ENCODE data around the gene EEF1AKMT1. TPM values are rescaled to one million over a fixed set of nuclear protein-coding genes. Genes with fewer than 3 reads are reported as not detected.

EEF1AKMT1 gene
- total RNA-seq, 4 donors from 2014 or later, result 3.0 to 8.6 TPM; not detected in 2

GRCh38 chr13:20799726-20800416 lies 26.1 kb upstream of the EEF1AKMT1 start:
- peaks cover 0 to 27% (median 6%) of the 10 kb centered on the region in 4 donors for H3K36me3 ChIP-seq
- no peaks in the 10 kb centered on the region for H3K9me3 ChIP-seq
- in situ Hi-C loops (cut with MboI; ENCODE audit: low pct_ligation_motif_present in 1 of 4, low pct_unique_long_range_greater_than_20kb in 1 of 4, low sequenced_read_pairs in 3 of 4), result loop anchor here in 3 of 4 donors (10.0 to 25.0 kb wide), 3 partner anchors 65 to 613 kb away; partner anchors contain the start of genes GJB2 (in 1 of the 3) and IL17D (in 1 of the 3)
- no peak for TF ChIP-seq POLR2A (IDR thresholded peaks at IDR 0.05)
- DNase-seq, result no peak
- H3K27ac ChIP-seq, result no peak overlapping the region
- peaks cover 0 to 5% (median 0%) of the 10 kb centered on the region in 4 donors for H3K4me1 ChIP-seq
- H3K4me3 ChIP-seq, result no peak overlapping the region
- no peaks in the 10 kb centered on the region for H3K27me3 ChIP-seq
- intact Hi-C loops (cut with DNase I; ENCODE audit: low total_unique reads), result no loop called here
- 78 to 80% methylated on average over 5 to 6 of the region's 6 CpGs for WGBS, 2 donors (ENCODE audit: low coverage in 1 of 2)

- 85 to 89% methylated on average over 3 to 4 of the region's 4 CpGs for WGBS, 2 donors (ENCODE audit: low coverage in 1 of 2)
- peaks cover 0 to 5% (median 0%) of the 10 kb centered on the region in 4 donors for H3K4me1 ChIP-seq
- in situ Hi-C loops (cut with MboI; ENCODE audit: low pct_ligation_motif_present in 1 of 4, low pct_unique_long_range_greater_than_20kb in 1 of 4, low sequenced_read_pairs in 3 of 4), result loop anchor here in 1 of 4 donors (10.0 kb wide), 1 partner anchor 63 kb away; no protein-coding TSS in a partner anchor
These were observed 24.3 kb upstream of the EEF1AKMT1 start for GRCh38 chr13:20798027-20798426.

GRCh38 chr13:20796791-20797508 lies 23.2 kb upstream of the EEF1AKMT1 start:
- 64 to 76% methylated on average over 4 to 5 of the region's 5 CpGs for WGBS, 2 donors (ENCODE audit: low coverage in 1 of 2)
- intact Hi-C loops (cut with DNase I; ENCODE audit: low total_unique reads) (no loop called here), in situ Hi-C loops (cut with MboI; ENCODE audit: low pct_ligation_motif_present in 1 of 4, low pct_unique_long_range_greater_than_20kb in 1 of 4, low sequenced_read_pairs in 3 of 4) (loop anchor here in 1 of 4 donors (10.0 kb wide), 1 partner anchor 62 kb away; no protein-coding TSS in a partner anchor)
- DNase-seq, result no peak
- Histone ChIP-seq H3K36me3 (peaks cover 0 to 42% (median 6%) of the 10 kb centered on the region in 4 donors), H3K27ac (no peak overlapping the region), H3K27me3 (no peaks in the 10 kb centered on the region), H3K4me1 (peaks cover 0 to 5% (median 0%) of the 10 kb centered on the region in 4 donors), H3K9me3 (no peaks in the 10 kb centered on the region), H3K4me3 (no peak overlapping the region)
- no peak for TF ChIP-seq EP300 (IDR thresholded peaks at IDR 0.05; ENCODE audit: low read depth)
- no peak for TF ChIP-seq POLR2A (IDR thresholded peaks at IDR 0.05)
- TF ChIP-seq CTCF (IDR thresholded peaks at IDR 0.05), result no peak
- TF ChIP-seq POLR2AphosphoS5 (IDR thresholded peaks at IDR 0.05), result no peak

More at GRCh38 chr13:20798027-20798426, 24.3 kb upstream of the EEF1AKMT1 start:
- Histone ChIP-seq H3K27me3 (no peaks in the 10 kb centered on the region), H3K4me3 (no peak overlapping the region), H3K27ac (no peak overlapping the region), H3K36me3 (peaks cover 0 to 42% (median 6%) of the 10 kb centered on the region in 4 donors), H3K9me3 (no peaks in the 10 kb centered on the region)
- intact Hi-C loops (cut with DNase I; ENCODE audit: low total_unique reads), result no loop called here
- no peak for DNase-seq
- TF ChIP-seq POLR2AphosphoS5 (IDR thresholded peaks at IDR 0.05) (no peak), EP300 (IDR thresholded peaks at IDR 0.05; ENCODE audit: low read depth) (no peak), CTCF (IDR thresholded peaks at IDR 0.05) (no peak), POLR2A (IDR thresholded peaks at IDR 0.05) (no peak)

- WGBS, 2 donors (ENCODE audit: low coverage in 1 of 2), result 96% methylated on average over 4 to 7 of the region's 7 CpGs
- no peak overlapping the region for H3K27ac ChIP-seq
- DNase-seq, result no peak
- TF ChIP-seq POLR2A (IDR thresholded peaks at IDR 0.05) (no peak), EP300 (IDR thresholded peaks at IDR 0.05; ENCODE audit: low read depth) (no peak), CTCF (IDR thresholded peaks at IDR 0.05) (no peak), POLR2AphosphoS5 (IDR thresholded peaks at IDR 0.05) (no peak)
- H3K4me3 ChIP-seq, result no peak overlapping the region
- intact Hi-C loops (cut with DNase I; ENCODE audit: low total_unique reads), result no loop called here
- in situ Hi-C loops (cut with MboI; ENCODE audit: low pct_ligation_motif_present in 1 of 4, low pct_unique_long_range_greater_than_20kb in 1 of 4, low sequenced_read_pairs in 3 of 4), result loop anchor here in 1 of 4 donors (10.0 kb wide), 1 partner anchor 55 kb away; no protein-coding TSS in a partner anchor
- H3K27me3 ChIP-seq, result no peaks in the 10 kb centered on the region
- H3K4me1 ChIP-seq, result no peaks in the 10 kb centered on the region
- peaks cover 0 to 14% (median 2%) of the 10 kb centered on the region in 4 donors for H3K36me3 ChIP-seq
- no peaks in the 10 kb centered on the region for H3K9me3 ChIP-seq
These were observed 15.9 kb upstream of the EEF1AKMT1 start for GRCh38 chr13:20789665-20790064.

Measured in transverse colon (tissue), 4 donors.